Upper lobe of right lung (tissue), 1 donor: Measurements from ENCODE around the gene BMP6. TPM values are rescaled to one million over a fixed set of nuclear protein-coding genes. Genes with fewer than 3 reads are reported as not detected.

Experiments
- ATAC-seq: fragments of 200-7000 bp; cut with Tn5 transposase; one replicate; pipeline ENCODE4 v1.9.1; 2020; ENCODE audit warnings: mild to moderate bottlenecking, moderate library complexity
- DNase-seq: peaks from one replicate; pipeline ENCODE4 v3.0.0-alpha.2; 2020
- H3K27ac ChIP-seq: fragments of 200-600 bp; one replicate; pipeline ENCODE4 v1.8.0; 2022
- H3K27me3 ChIP-seq: fragments of 200-600 bp; one replicate; pipeline ENCODE4 v1.8.0; 2022; ENCODE audit warnings: mild to moderate bottlenecking
- H3K36me3 ChIP-seq: fragments of 200-600 bp; one replicate; pipeline ENCODE4 v1.8.0; 2022
- H3K4me1 ChIP-seq: fragments of 200-600 bp; one replicate; pipeline ENCODE4 v1.8.0; 2022
- H3K4me3 ChIP-seq: fragments of 200-600 bp; one replicate; pipeline ENCODE4 v1.8.0; 2022; ENCODE audit warnings: mild to moderate bottlenecking
- H3K9me3 ChIP-seq: fragments of 200-600 bp; one replicate; pipeline ENCODE4 v1.8.0; 2022
- intact Hi-C: fragments of 100-400 bp; cut with DNase I; formaldehyde crosslinking; loops from one replicate; pipeline ENCODE4 v1.11.0; 2022
- total RNA-seq: library from RNA; stranded (reverse); fragmentation: NEBNext Ultra II Directional; extraction: Animal tissue kit (Norgen Biotek cat#: 25700); gene quantifications from one replicate; pipeline ENCODE4 v1.2.1, GENCODE V29; 2021
- TF ChIP-seq, protein P1 (sequence below): fragments of 200-600 bp; IDR thresholded peaks from one replicate; pipeline ENCODE4 v1.8.0; 2022; ENCODE audit warnings: antibody characterized with exemption
- donor health status: DM: no; HTN: yes; CAD: no; lungs with severe emphysema.

Gene BMP6
- total RNA-seq, 1 donor from 2014 or later = 6.6 TPM

DNA sequence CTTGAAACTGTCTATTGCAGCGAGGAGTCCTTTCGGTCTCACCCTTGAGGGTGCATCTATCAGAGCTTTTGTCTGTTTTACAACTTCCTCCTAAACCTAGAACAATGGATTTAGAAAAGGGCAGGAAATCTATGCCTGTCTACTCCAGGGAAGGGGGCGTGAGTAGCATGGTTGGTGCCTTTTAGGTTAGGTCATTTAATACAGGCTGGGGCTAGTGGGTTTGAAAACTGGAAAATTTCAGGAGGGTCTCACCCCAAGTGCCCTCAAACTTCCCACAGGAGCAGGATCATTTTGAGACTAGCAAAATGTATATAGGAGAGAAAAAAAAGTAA, 33.5 kb upstream of the BMP6 start:
- TF ChIP-seq, protein P1, sequence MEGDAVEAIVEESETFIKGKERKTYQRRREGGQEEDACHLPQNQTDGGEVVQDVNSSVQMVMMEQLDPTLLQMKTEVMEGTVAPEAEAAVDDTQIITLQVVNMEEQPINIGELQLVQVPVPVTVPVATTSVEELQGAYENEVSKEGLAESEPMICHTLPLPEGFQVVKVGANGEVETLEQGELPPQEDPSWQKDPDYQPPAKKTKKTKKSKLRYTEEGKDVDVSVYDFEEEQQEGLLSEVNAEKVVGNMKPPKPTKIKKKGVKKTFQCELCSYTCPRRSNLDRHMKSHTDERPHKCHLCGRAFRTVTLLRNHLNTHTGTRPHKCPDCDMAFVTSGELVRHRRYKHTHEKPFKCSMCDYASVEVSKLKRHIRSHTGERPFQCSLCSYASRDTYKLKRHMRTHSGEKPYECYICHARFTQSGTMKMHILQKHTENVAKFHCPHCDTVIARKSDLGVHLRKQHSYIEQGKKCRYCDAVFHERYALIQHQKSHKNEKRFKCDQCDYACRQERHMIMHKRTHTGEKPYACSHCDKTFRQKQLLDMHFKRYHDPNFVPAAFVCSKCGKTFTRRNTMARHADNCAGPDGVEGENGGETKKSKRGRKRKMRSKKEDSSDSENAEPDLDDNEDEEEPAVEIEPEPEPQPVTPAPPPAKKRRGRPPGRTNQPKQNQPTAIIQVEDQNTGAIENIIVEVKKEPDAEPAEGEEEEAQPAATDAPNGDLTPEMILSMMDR = no peak
- Histone ChIP-seq H3K4me3 (no peak overlapping the region), H3K27me3 (peaks cover 5% of the 10 kb centered on the region), H3K4me1 (no peaks in the 10 kb centered on the region), H3K36me3 (no peaks in the 10 kb centered on the region), H3K9me3 (no peaks in the 10 kb centered on the region), H3K27ac (no peak overlapping the region)
- DNase-seq (no peak), ATAC-seq (no peak)
- intact Hi-C loops = no loop called here

DNA sequence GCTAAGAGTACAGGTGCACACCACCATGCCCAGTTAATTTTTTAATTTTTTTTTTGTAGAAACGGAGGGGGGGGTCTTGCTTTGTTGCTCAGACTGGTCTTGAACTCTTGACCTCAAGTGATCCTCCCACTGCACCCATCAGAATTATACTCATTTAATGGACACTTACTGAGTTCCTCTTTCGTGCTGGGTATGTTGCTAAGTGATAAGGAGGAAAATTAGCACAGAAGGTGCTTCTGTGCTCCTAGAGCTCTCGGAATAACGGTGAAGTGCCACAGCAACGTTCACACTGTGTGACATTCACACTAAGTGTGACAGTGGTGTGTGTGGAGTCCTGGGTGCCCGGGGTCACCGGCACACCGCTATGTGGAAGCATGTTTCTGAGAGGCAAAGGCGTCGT, 32.1 kb upstream of the BMP6 start:
- DNase-seq (no peak), ATAC-seq (no peak)
- TF ChIP-seq, protein P1 = no peak
- H3K4me3 ChIP-seq = no peak overlapping the region
- H3K4me1 ChIP-seq = no peaks in the 10 kb centered on the region
- H3K27me3 ChIP-seq = peaks cover 5% of the 10 kb centered on the region
- H3K9me3 ChIP-seq = no peaks in the 10 kb centered on the region
- H3K36me3 ChIP-seq = no peaks in the 10 kb centered on the region
- no peak overlapping the region for H3K27ac ChIP-seq
- intact Hi-C loops = no loop called here

DNA sequence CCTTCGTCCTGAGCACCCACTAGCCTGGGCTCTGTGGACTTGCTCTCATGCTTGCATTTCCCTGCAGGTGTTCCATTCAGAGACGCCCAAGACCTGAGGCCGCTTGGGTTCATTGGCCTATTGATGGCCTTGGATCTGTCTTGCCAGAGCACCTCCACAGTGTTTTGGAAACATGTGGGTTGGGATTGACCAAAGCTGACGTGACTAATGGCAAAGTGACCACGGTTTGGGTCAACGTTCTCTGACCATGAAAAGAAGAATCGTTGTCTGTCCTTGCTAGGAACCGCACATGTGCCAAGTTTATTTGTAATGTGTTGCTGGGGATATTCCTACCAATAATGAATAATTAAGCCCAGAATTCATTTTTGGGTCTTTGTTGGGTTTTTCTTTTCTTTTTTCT, 29.8 kb upstream of the BMP6 start:
- Histone ChIP-seq H3K4me1 (no peaks in the 10 kb centered on the region), H3K36me3 (no peaks in the 10 kb centered on the region), H3K9me3 (no peaks in the 10 kb centered on the region), H3K27ac (no peak overlapping the region), H3K27me3 (peaks cover 5% of the 10 kb centered on the region), H3K4me3 (no peak overlapping the region)
- ATAC-seq = no peak
- no peak for DNase-seq
- intact Hi-C loops = no loop called here
- TF ChIP-seq, protein P1 = no peak

DNA sequence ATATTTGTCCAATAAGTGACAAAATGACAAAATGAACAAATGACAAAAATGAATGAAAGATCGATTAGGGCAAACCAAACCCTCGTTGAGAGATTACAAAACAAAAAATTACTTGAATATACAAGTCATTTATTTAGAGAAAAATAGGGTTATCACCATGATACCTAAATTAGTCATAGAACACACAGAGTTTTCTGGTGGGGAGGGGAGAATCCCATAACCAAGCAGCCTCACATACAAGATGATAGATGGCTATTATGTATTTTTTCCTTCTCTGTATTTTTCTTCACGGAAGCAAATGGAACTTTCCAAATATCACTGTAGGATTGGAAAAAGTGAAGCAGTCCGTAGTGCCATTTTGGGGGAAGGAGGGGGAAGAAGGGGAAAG, 28.5 kb upstream of the BMP6 start:
- DNase-seq = no peak
- H3K27ac ChIP-seq = no peak overlapping the region
- H3K4me1 ChIP-seq = no peaks in the 10 kb centered on the region
- intact Hi-C loops = no loop called here
- no peak overlapping the region for H3K4me3 ChIP-seq
- peaks cover 5% of the 10 kb centered on the region for H3K27me3 ChIP-seq
- H3K9me3 ChIP-seq = no peaks in the 10 kb centered on the region
- no peaks in the 10 kb centered on the region for H3K36me3 ChIP-seq
- TF ChIP-seq, protein P1 = no peak
- ATAC-seq = no peak

DNA sequence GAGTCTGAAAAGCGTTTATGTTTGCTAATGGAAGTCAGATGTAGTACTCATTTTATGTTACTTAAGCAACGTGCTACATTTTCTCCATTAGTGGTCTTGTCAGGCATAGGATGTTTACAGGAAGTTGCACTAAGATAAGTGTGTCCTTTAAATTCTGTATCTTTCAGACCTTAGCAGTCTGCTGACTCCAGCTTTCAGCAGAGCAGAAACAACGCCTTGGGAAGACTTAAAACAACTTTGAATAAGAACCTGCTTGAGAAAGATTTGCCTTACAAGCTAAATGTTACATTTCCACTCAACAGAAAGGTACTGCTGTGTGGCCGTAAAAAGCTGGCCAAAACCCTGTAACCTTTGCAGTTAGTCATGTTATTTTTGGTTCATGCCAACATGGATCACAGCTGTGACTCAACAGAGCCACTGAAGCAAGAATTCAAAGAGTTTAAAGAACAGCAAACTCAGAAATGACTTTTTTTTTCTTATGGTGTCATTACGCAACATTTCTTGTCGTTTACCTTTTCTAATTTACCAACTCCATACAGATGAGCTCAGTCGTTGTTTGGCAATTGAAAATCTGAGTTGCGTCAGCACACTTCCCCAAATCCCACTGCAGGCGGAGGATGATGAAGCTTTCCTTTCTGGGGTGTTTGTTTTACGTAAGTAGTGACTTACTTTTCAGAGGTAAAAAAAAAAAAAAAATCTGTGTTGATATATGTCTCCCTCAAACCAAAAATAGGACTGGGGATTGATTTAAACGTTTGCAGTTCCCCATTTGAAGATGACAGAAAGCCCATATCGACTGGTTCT, 27.9 kb upstream of the BMP6 start:
- H3K4me1 ChIP-seq = no peaks in the 10 kb centered on the region
- ATAC-seq (peak; percentile 78), DNase-seq (no peak)
- TF ChIP-seq, protein P1 = no peak
- no peak overlapping the region for H3K4me3 ChIP-seq
- intact Hi-C loops = no loop called here
- no peaks in the 10 kb centered on the region for H3K9me3 ChIP-seq
- peak overlapping the region; percentile 24 for H3K27ac ChIP-seq
- peaks cover 3% of the 10 kb centered on the region for H3K27me3 ChIP-seq
- no peaks in the 10 kb centered on the region for H3K36me3 ChIP-seq
